Colonic mucosa (tissue), 4 donors: ENCODE measurements around the gene NFIA. TPM values are rescaled to one million over a fixed set of nuclear protein-coding genes. Genes with fewer than 3 reads are reported as not detected.

Source experiments
- DNase-seq: peaks from one replicate; pipeline ENCODE4 v3.0.0-alpha.2; 2020
- H3K27ac ChIP-seq: fragments of 200-600 bp; one replicate; pipeline ENCODE4 v1.8.0; 2021
- H3K27me3 ChIP-seq: fragments of 200-600 bp; one replicate; pipeline ENCODE4 v1.8.0; 2021
- H3K36me3 ChIP-seq: fragments of 200-600 bp; one replicate; pipeline ENCODE4 v1.8.0; 2021
- H3K4me1 ChIP-seq: fragments of 200-600 bp; one replicate; pipeline ENCODE4 v1.8.0; 2021; ENCODE audit warnings: mild to moderate bottlenecking
- H3K4me3 ChIP-seq: fragments of 200-600 bp; one replicate; pipeline ENCODE4 v1.8.0; 2021
- H3K9ac ChIP-seq, 2 donors: one replicate each; pipeline ENCODE4 v1.7.0; 2013; ENCODE audit warnings: control low read depth in 2 of 2, low read depth in 2 of 2, low read length in 2 of 2
- H3K9me3 ChIP-seq: fragments of 200-600 bp; one replicate; pipeline ENCODE4 v1.8.0; 2021
- intact Hi-C: fragments of 100-400 bp; cut with DNase I; formaldehyde crosslinking; loops from one replicate; pipeline ENCODE4 v1.14.1; 2022
- total RNA-seq, 2 donors: library from RNA; stranded (reverse); fragmentation: NEBNext Ultra II Directional in 1 of 2; extraction: Animal tissue kit (Norgen Biotek cat#: 25700) in 1 of 2; gene quantifications; one replicate each; pipeline ENCODE4 v1.2.1, GENCODE V29; 2021
- TF ChIP-seq, protein P1 (sequence below): fragments of 200-600 bp; IDR thresholded peaks from one replicate; pipeline ENCODE4 v1.8.0; 2022; ENCODE audit warnings: antibody characterized with exemption, mild to moderate bottlenecking
- donor health status: healthy.
- donor health status: DM: no; HTN: no; CAD: no.
- donor health status: DM: no; HTN: no; CAD: no.

NFIA gene
- total RNA-seq, 2 donors from 2014 or later = 36.0 to 44.2 TPM

DNA sequence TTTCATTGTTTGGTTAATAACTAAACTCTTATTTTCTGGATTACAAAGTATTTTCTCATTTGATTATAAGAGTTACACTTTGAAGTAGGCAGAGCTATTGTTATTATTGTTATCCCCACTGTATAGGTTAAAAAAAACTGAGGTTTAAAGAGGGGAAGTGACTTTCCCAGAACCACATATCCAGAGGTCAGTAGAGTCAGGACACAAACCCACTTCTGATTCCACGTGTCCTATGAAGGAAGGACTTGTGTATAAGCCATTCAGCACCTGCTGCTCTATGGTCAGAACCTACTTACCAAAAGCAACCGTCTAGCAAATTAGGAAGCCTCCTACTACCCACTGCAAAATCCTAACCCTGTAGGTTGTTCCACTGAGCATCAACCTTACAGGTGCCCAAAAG, 351.3 kb downstream of the NFIA start:
- Histone ChIP-seq H3K27me3 (no peaks in the 10 kb centered on the region), H3K36me3 (no peaks in the 10 kb centered on the region), H3K4me3 (no peak overlapping the region), H3K4me1 (no peaks in the 10 kb centered on the region), H3K27ac (no peak overlapping the region), H3K9me3 (no peaks in the 10 kb centered on the region), H3K9ac (no peak overlapping the region)
- no peak for DNase-seq
- TF ChIP-seq, protein P1, sequence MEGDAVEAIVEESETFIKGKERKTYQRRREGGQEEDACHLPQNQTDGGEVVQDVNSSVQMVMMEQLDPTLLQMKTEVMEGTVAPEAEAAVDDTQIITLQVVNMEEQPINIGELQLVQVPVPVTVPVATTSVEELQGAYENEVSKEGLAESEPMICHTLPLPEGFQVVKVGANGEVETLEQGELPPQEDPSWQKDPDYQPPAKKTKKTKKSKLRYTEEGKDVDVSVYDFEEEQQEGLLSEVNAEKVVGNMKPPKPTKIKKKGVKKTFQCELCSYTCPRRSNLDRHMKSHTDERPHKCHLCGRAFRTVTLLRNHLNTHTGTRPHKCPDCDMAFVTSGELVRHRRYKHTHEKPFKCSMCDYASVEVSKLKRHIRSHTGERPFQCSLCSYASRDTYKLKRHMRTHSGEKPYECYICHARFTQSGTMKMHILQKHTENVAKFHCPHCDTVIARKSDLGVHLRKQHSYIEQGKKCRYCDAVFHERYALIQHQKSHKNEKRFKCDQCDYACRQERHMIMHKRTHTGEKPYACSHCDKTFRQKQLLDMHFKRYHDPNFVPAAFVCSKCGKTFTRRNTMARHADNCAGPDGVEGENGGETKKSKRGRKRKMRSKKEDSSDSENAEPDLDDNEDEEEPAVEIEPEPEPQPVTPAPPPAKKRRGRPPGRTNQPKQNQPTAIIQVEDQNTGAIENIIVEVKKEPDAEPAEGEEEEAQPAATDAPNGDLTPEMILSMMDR = no peak
- intact Hi-C loops = no loop called here

DNA sequence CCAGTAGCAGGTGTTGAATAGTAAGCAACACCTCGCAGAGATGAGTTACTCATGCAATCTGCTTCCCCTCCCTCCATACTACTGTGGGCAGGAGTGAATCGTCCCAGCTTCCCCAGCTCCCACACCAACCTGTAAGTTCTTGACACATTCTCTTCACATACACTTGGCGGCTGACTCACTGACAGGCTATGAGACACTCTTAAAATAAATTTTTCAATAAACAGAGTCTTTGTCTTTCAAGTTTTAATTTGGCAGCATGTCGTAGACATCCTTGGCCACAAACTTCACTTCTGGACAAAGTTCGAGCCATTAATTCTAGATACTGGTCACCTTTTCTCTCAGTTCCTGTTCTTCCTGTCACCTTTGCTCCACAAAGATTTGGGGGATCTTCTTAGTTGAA, 351.9 kb downstream of the NFIA start:
- Histone ChIP-seq H3K36me3 (no peaks in the 10 kb centered on the region), H3K4me3 (no peak overlapping the region), H3K9me3 (no peaks in the 10 kb centered on the region), H3K27ac (no peak overlapping the region), H3K4me1 (no peaks in the 10 kb centered on the region), H3K27me3 (no peaks in the 10 kb centered on the region), H3K9ac (no peak overlapping the region)
- TF ChIP-seq, protein P1 = no peak
- intact Hi-C loops = no loop called here
- no peak for DNase-seq

DNA sequence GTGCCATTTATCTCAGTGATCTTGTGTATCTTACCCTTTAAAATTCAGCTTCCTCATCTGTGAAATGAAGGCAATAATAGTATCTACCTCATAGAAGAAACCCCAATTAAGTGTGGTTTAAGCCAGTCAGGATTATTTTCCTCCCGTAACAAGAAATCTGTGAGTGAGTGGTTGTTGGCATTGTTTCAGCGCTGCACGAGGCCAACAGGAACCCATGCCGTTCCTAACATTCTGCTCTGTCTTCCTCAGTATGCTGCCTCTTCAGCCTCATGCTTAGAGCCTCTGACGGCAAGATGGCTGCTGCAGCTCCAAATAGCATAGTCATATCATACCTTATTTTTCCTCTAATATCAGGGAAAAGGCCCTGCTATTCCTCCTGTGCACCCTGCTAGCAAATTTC, 352.9 kb downstream of the NFIA start:
- no peaks in the 10 kb centered on the region for H3K36me3 ChIP-seq
- TF ChIP-seq, protein P1 = no peak
- H3K9ac ChIP-seq = no peak overlapping the region
- DNase-seq = no peak
- H3K4me3 ChIP-seq = no peak overlapping the region
- H3K4me1 ChIP-seq = no peaks in the 10 kb centered on the region
- no peak overlapping the region for H3K27ac ChIP-seq
- no peaks in the 10 kb centered on the region for H3K27me3 ChIP-seq
- H3K9me3 ChIP-seq = no peaks in the 10 kb centered on the region
- intact Hi-C loops = no loop called here

DNA sequence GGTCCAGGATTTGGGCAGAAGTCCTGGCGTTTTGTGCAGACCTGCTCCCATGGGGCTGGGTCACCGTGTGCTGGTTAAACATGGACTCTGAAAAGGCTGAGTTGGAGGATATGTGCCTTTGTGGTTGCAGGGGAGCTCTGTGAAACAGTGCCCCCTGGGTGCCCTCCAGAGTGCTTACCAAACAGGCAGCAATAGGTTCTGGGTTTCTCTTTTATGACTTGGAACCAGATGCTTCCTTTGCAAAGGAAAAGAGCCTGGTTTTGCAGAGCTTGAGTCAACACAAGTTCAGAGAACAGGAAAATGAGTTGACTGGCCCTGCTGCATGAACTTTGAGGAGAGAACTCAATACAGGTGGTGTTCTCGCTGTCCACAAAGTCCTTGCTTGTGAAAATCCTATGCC, 353.7 kb downstream of the NFIA start:
- Histone ChIP-seq H3K9ac (no peak overlapping the region), H3K4me1 (no peaks in the 10 kb centered on the region), H3K36me3 (no peaks in the 10 kb centered on the region), H3K9me3 (no peaks in the 10 kb centered on the region), H3K27me3 (no peaks in the 10 kb centered on the region), H3K27ac (no peak overlapping the region), H3K4me3 (no peak overlapping the region)
- intact Hi-C loops = no loop called here
- TF ChIP-seq, protein P1 = no peak
- DNase-seq = no peak

DNA sequence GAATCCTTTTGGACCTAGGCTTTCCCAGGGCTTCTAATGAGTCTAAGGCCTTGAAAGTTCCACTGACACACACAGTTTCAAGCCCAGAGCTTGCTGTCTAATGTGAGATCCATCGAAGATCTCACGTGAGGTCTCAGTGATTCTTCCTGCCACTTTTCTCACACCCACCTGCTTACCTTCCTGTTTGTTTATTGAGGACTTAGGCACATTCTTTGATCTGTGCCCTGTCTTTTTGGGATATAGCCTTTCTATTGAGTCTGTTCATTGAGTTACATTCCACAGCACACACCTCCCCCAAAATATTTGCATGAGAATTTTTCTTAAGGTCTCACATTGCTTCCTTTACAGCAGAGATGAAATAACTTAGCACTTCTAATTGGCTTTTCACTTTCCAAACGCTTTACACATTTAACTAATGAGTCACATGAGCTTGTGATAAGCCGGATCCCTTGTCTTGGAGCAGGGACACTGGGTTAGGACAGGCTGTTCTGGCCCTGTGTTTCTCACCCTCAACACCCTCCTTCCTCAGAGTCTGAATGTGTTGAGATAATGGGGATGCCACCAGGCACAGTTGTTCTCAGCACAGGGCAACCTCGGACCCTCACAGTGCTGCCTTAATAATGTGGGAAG, 354.2 kb downstream of the NFIA start:
- Histone ChIP-seq H3K36me3 (no peaks in the 10 kb centered on the region), H3K27ac (no peak overlapping the region), H3K27me3 (no peaks in the 10 kb centered on the region), H3K9me3 (no peaks in the 10 kb centered on the region), H3K4me1 (no peaks in the 10 kb centered on the region), H3K9ac (no peak overlapping the region), H3K4me3 (no peak overlapping the region)
- TF ChIP-seq, protein P1 = no peak
- intact Hi-C loops = no loop called here
- no peak for DNase-seq
